Prostate gland (tissue), 2 donors: ENCODE measurements around the gene KCNK2. TPM values are rescaled to one million over a fixed set of nuclear protein-coding genes. Genes with fewer than 3 reads are reported as not detected.

Experiments
- DNase-seq: peaks from one replicate; pipeline ENCODE4 v3.0.0-alpha.2; 2019; ENCODE audit warnings: low spot score
- H3K27ac ChIP-seq, 2 donors: fragments of 200-600 bp; sonication (generic); 2 replicates each; pipeline ENCODE4 v1.5.1; 2017 to 2019
- H3K27me3 ChIP-seq: fragments of 200-600 bp; sonication (generic); replicated peaks from 2 replicates; pipeline ENCODE4 v1.5.1; 2019; ENCODE audit not compliant: insufficient read depth
- H3K36me3 ChIP-seq, 2 donors: fragments of 200-600 bp; sonication (generic); 1 replicate in 1 of 2; 2 replicates in 1 of 2; pipeline versions ENCODE4 v1.5.1 to v1.8.1; 2017 to 2019
- H3K4me1 ChIP-seq: fragments of 200-600 bp; sonication (generic); replicated peaks from 2 replicates; pipeline ENCODE4 v1.5.1; 2019
- H3K4me3 ChIP-seq, 2 donors: fragments of 200-600 bp; sonication (generic); 2 replicates each; pipeline ENCODE4 v1.5.1; 2017 to 2019
- H3K9me3 ChIP-seq: fragments of 200-600 bp; sonication (generic); 2 replicates; pipeline ENCODE4 v1.5.1; 2017
- CTCF ChIP-seq, 4 experiments: fragments of 200-600 bp in 2 of 4; fragments of 450-650 bp in 2 of 4; sonication (generic) in 2 of 4; IDR thresholded peaks; 1 replicate in 3 of 4; 2 replicates in 1 of 4; pipeline ENCODE4 v1.5.1; 2016 to 2019; ENCODE audit warnings: antibody characterized with exemption in 4 of 4, mild to moderate bottlenecking in 2 of 4, moderate library complexity in 2 of 4
- POLR2A ChIP-seq: fragments of 450-650 bp; IDR thresholded peaks from one replicate; pipeline ENCODE4 v1.6.1; 2016; ENCODE audit warnings: antibody characterized with exemption, mild to moderate bottlenecking
- POLR2AphosphoS5 ChIP-seq: sonication (generic); formaldehyde crosslinking; IDR thresholded peaks from one replicate; pipeline ENCODE4 v1.6.1; 2017; ENCODE audit warnings: antibody characterized with exemption
- WGBS: methylation state at CpG from one replicate; pipeline ENCODE4 v1.1.5; 2018; 5-methylcytosine and 5-hydroxymethylcytosine counted together
- intact Hi-C: fragments of 100-400 bp; cut with DNase I; formaldehyde crosslinking; loops from one replicate; pipeline ENCODE4 v1.14.2; 2022
- total RNA-seq, 2 donors: library from RNA; depleted of rRNA; stranded (reverse); fragments of >200 nt; gene quantifications; one replicate each; pipeline ENCODE4 v1.1.0, GENCODE V29; 2016

KCNK2 gene
- total RNA-seq, 2 donors from 2014 or later = 0.09 to 4.3 TPM

- Histone ChIP-seq H3K27me3 (peaks cover 6% of the 10 kb centered on the region), H3K9me3 (no peaks in the 10 kb centered on the region), H3K36me3 (no peaks in the 10 kb centered on the region), H3K27ac (no peak overlapping the region), H3K4me1 (no peaks in the 10 kb centered on the region), H3K4me3 (no peak overlapping the region)
- TF ChIP-seq POLR2A = no peak
- no peak for TF ChIP-seq POLR2AphosphoS5
- no peak for TF ChIP-seq CTCF (IDR thresholded peaks at IDR 0.05)
- no peak for DNase-seq
- intact Hi-C loops = no loop called here
- WGBS = 53% methylated on average over 2 of the region's 2 CpGs
These were observed 5.1 kb downstream of the KCNK2 start for GRCh38 chr1:215087603-215088002.

GRCh38 chr1:215094381-215094780 lies 11.8 kb downstream of the KCNK2 start:
- H3K4me1 ChIP-seq = no peaks in the 10 kb centered on the region
- no peak overlapping the region for H3K27ac ChIP-seq
- TF ChIP-seq CTCF (IDR thresholded peaks at IDR 0.05) (no peak), POLR2A (no peak)
- H3K36me3 ChIP-seq = no peaks in the 10 kb centered on the region
- no peaks in the 10 kb centered on the region for H3K9me3 ChIP-seq
- no peak for DNase-seq
- intact Hi-C loops = no loop called here
- no peaks in the 10 kb centered on the region for H3K27me3 ChIP-seq
- H3K4me3 ChIP-seq = no peak overlapping the region
- 27% methylated on average over 1 of the region's 1 CpG for WGBS

DNA sequence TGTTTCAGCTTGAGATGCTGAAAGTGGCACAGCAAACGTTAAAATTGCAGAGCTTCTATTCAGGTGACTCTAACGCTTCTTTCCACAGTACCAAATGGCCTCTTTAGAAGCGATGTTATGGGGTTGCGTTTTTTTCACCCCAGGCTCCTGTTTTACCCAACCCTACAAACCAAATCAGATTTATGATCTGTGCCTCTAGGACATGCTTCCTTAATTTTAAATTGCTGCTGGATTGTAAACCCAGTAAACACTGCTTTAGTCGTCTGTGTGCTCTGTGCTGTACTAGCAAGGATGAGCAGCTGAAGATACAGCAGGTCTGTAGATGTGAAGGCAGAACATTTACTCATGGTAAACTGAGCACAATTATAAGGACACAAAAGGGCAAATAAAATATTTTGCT lies 13.0 kb downstream of the KCNK2 start:
- Histone ChIP-seq H3K9me3 (no peaks in the 10 kb centered on the region), H3K27ac (no peak overlapping the region), H3K27me3 (no peaks in the 10 kb centered on the region), H3K4me1 (no peaks in the 10 kb centered on the region), H3K4me3 (no peak overlapping the region), H3K36me3 (no peaks in the 10 kb centered on the region)
- intact Hi-C loops = no loop called here
- DNase-seq = no peak
- no peak for TF ChIP-seq POLR2AphosphoS5
- no peak for TF ChIP-seq CTCF (IDR thresholded peaks at IDR 0.05)
- no peak for TF ChIP-seq POLR2A
- 32% methylated on average over 5 of the region's 5 CpGs for WGBS

DNA sequence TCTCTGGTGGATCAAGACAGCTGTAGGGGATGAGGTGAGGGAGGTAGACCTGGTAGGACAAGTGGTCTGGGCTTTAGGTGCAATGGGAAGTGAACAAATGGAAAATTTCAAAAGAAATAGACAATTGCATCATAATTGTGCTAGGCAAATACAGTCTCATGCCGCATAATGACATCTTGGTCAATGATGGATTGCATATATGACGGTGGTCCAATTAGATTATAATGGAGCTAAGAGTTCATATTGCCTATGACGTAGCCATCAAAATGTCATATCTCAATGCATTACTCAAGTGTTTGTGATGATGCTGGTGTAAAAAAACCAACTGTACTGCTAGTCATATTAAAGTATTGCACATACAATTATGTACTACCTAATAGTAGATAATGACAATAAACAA lies 19.0 kb downstream of the KCNK2 start:
- H3K27ac ChIP-seq = no peak overlapping the region
- H3K4me1 ChIP-seq = no peaks in the 10 kb centered on the region
- no peaks in the 10 kb centered on the region for H3K36me3 ChIP-seq
- no peaks in the 10 kb centered on the region for H3K9me3 ChIP-seq
- no peaks in the 10 kb centered on the region for H3K27me3 ChIP-seq
- intact Hi-C loops = no loop called here
- no peak for DNase-seq
- WGBS = 80% methylated on average over 3 of the region's 3 CpGs
- no peak for TF ChIP-seq POLR2AphosphoS5
- no peak for TF ChIP-seq CTCF (IDR thresholded peaks at IDR 0.05)
- TF ChIP-seq POLR2A = no peak
- H3K4me3 ChIP-seq = no peak overlapping the region

DNA sequence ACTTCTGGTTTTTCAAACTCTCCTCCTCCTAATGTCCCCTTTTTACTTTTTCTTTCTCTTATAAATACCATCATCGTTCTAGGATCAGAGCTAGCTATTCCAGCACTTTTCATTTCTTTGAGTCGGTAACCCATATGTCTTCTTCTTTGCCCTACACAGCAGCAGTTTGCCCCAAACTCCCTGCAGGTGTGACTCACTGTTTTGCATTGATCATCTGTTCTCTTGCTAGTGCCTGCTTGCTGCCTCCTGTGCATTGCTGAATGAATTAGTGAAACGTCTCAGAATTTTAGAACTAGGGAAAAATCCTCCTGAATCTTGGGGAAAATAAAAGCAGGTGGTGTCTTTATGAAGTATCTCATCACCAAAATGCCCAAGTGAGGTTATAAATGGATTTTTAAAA lies 21.7 kb downstream of the KCNK2 start:
- Histone ChIP-seq H3K27me3 (no peaks in the 10 kb centered on the region), H3K36me3 (no peaks in the 10 kb centered on the region), H3K9me3 (no peaks in the 10 kb centered on the region), H3K4me1 (no peaks in the 10 kb centered on the region), H3K27ac (no peak overlapping the region), H3K4me3 (no peak overlapping the region)
- intact Hi-C loops = no loop called here
- WGBS = 49% methylated on average over 3 of the region's 3 CpGs
- no peak for DNase-seq
- TF ChIP-seq POLR2A = no peak
- no peak for TF ChIP-seq CTCF (IDR thresholded peaks at IDR 0.05)
- TF ChIP-seq POLR2AphosphoS5 = no peak
